A673 (cell line): Measurements from ENCODE around the gene HIBADH. TPM values are rescaled to one million over a fixed set of nuclear protein-coding genes. Genes with fewer than 3 reads are reported as not detected.

Experiments
- BruUV-seq: library from RNA; stranded (reverse); fragments of 400-500 nt; replicated peaks from 2 replicates; lab custom pipeline; 2021; lab: Mats Ljungman, UMichigan
- CTCF ChIA-PET: fragments of 300-600 bp; sonication (Branson Sonifier 250); formaldehyde crosslinking; loops from one replicate; lab custom pipeline; 2022; ENCODE audit warnings: antibody characterized with exemption; lab: Charles Lee
- POLR2A ChIA-PET: fragments of 300-600 bp; sonication (Branson Sonifier 250); formaldehyde crosslinking; loops from one replicate; lab custom pipeline; 2022; ENCODE audit warnings: antibody characterized with exemption; ENCODE audit not compliant: low non-redundant PET; lab: Charles Lee
- DNase-seq: peaks from one replicate; pipeline ENCODE4 v3.0.0-alpha.2; 2015; ENCODE audit warnings: low spot score
- H3K27ac ChIP-seq: fragments of 200-600 bp; sonication (generic); 2 replicates; pipeline ENCODE4 v1.5.1; 2016; ENCODE audit warnings: mixed run types, low read depth, mild to moderate bottlenecking, mixed read lengths, antibody characterized with exemption, low read length; ENCODE audit not compliant: poor library complexity, severe bottlenecking
- H3K27me3 ChIP-seq: fragments of 200-600 bp; sonication (generic); replicated peaks from 2 replicates; pipeline ENCODE4 v1.6.1; 2017; ENCODE audit warnings: mixed run types, low read depth, mild to moderate bottlenecking, mixed read lengths, antibody characterized with exemption, low read length; ENCODE audit not compliant: insufficient read depth, poor library complexity
- H3K36me3 ChIP-seq: fragments of 200-600 bp; sonication (generic); 2 replicates; pipeline ENCODE4 v1.6.1; 2016; ENCODE audit warnings: mixed run types, mild to moderate bottlenecking, mixed read lengths, antibody characterized with exemption, low read length; ENCODE audit not compliant: insufficient read depth, poor library complexity, severe bottlenecking
- H3K4me1 ChIP-seq: fragments of 200-600 bp; sonication (generic); 2 replicates; pipeline ENCODE4 v1.6.1; 2017; ENCODE audit warnings: mixed run types, mild to moderate bottlenecking, mixed read lengths, antibody characterized with exemption, low read length; ENCODE audit not compliant: insufficient read depth, poor library complexity, severe bottlenecking
- H3K4me3 ChIP-seq: fragments of 200-600 bp; sonication (generic); 2 replicates; pipeline ENCODE4 v1.5.1; 2016; ENCODE audit warnings: low read depth, mixed run types, mild to moderate bottlenecking, mixed read lengths, low read length; ENCODE audit not compliant: poor library complexity, severe bottlenecking
- H3K9me3 ChIP-seq: fragments of 200-600 bp; sonication (generic); 2 replicates; pipeline ENCODE4 v1.6.1; 2016; ENCODE audit warnings: mixed run types, low read depth, mild to moderate bottlenecking, mixed read lengths, antibody characterized with exemption, low read length; ENCODE audit not compliant: poor library complexity, severe bottlenecking
- EZH2 ChIP-seq: fragments of 200-600 bp; sonication (generic); IDR thresholded peaks from 2 replicates; pipeline ENCODE4 v1.6.1; 2017; ENCODE audit warnings: borderline replicate concordance, low read depth, mild to moderate bottlenecking, mixed read lengths, antibody characterized with exemption, low read length; ENCODE audit not compliant: poor library complexity, severe bottlenecking
- intact Hi-C: fragments of 100-400 bp; cut with micrococcal nuclease; formaldehyde crosslinking; loops from one replicate; pipeline ENCODE4 v1.10.0; 2022; ENCODE audit not compliant: unreplicated experiment
- total RNA-seq: library from RNA; stranded (reverse); gene quantifications from 2 replicates; pipeline ENCODE4 v1.2.3, GENCODE V29; 2021
- TF ChIP-seq, protein P1 (sequence below): fragments of 300-800, 200-600 bp; sonication (generic); conservative IDR thresholded peaks from 2 replicates; pipeline ENCODE4 v1.5.1; 2017; ENCODE audit warnings: low read depth, mild to moderate bottlenecking, antibody characterized with exemption, low read length, moderate library complexity, mixed read lengths

HIBADH gene
- total RNA-seq, 1 experiment from 2014 or later = 10.2 TPM

DNA sequence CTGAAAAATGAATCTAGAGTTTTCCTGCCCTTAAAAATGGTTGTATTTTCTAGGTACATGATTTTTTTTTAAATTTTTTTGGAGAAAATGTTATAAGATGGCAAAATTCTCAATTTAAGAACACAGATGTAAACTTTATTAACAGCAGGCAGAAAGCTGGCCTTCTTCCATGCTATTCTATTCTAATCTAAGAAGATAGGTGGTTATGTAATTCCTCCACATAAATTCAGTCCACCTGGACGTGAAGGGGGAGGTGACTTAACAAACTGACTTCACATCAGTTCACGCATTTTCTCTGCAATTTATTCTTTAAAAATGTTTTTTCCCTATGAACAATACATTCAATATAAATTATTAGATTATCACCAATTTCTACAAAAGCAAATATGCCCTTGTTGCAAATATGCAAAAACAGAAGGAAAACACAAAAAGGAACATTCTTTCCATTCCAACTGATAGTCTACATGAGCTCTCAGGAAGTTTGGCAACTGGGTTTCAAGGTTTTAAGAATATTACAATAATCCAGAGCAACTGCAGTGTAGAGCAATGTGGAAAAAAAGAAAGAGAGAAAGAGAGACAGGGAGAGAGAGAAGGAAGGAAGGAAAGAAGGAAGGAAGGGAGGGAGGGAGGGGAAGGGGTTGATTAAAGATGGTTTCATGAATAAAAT, 76.8 kb downstream of the HIBADH start:
- no peaks in the 10 kb centered on the region for H3K36me3 ChIP-seq
- DNase-seq = no peak
- CTCF ChIA-PET = interaction anchor here (0.6 kb wide), 1 partner anchor 9 kb away, joined by 6 read pairs; no protein-coding TSS in a partner anchor
- POLR2A ChIA-PET = no interaction called here
- no peaks in the 10 kb centered on the region for H3K9me3 ChIP-seq
- H3K4me1 ChIP-seq = peaks cover 4% of the 10 kb centered on the region
- TF ChIP-seq, protein P1, sequence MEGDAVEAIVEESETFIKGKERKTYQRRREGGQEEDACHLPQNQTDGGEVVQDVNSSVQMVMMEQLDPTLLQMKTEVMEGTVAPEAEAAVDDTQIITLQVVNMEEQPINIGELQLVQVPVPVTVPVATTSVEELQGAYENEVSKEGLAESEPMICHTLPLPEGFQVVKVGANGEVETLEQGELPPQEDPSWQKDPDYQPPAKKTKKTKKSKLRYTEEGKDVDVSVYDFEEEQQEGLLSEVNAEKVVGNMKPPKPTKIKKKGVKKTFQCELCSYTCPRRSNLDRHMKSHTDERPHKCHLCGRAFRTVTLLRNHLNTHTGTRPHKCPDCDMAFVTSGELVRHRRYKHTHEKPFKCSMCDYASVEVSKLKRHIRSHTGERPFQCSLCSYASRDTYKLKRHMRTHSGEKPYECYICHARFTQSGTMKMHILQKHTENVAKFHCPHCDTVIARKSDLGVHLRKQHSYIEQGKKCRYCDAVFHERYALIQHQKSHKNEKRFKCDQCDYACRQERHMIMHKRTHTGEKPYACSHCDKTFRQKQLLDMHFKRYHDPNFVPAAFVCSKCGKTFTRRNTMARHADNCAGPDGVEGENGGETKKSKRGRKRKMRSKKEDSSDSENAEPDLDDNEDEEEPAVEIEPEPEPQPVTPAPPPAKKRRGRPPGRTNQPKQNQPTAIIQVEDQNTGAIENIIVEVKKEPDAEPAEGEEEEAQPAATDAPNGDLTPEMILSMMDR = no peak
- TF ChIP-seq EZH2 = no peak
- no peak overlapping the region for H3K4me3 ChIP-seq
- H3K27ac ChIP-seq = no peak overlapping the region
- BruUV-seq = no TSS peak
- no peaks in the 10 kb centered on the region for H3K27me3 ChIP-seq
- intact Hi-C loops = no loop called here

DNA sequence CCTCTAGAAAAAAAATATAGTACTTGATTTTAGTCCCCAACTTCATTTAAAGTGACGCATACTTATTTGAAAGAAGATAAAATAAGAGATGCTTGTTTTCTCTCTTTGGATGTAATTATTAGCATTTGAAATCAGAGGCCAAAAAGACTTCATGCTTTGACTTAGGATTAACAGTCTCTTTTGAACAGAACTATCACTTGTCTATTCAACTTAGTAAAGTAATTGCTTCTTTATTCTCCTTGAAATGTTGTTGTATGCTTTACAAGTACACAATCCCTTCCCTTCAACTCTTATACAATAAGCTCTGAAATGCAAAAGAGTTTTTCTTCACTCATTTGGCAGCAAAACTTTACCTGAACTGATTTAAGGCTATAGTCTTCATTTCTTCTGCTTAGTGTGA, 80.8 kb downstream of the HIBADH start:
- ChIA-PET POLR2A (no interaction called here), CTCF (no interaction called here)
- no TSS peak for BruUV-seq
- intact Hi-C loops = no loop called here
- H3K27ac ChIP-seq = no peak overlapping the region
- no peaks in the 10 kb centered on the region for H3K27me3 ChIP-seq
- TF ChIP-seq, protein P1 = no peak
- no peak for TF ChIP-seq EZH2
- H3K4me1 ChIP-seq = peaks cover 4% of the 10 kb centered on the region
- no peak overlapping the region for H3K4me3 ChIP-seq
- no peak for DNase-seq
- no peaks in the 10 kb centered on the region for H3K36me3 ChIP-seq
- no peaks in the 10 kb centered on the region for H3K9me3 ChIP-seq

DNA sequence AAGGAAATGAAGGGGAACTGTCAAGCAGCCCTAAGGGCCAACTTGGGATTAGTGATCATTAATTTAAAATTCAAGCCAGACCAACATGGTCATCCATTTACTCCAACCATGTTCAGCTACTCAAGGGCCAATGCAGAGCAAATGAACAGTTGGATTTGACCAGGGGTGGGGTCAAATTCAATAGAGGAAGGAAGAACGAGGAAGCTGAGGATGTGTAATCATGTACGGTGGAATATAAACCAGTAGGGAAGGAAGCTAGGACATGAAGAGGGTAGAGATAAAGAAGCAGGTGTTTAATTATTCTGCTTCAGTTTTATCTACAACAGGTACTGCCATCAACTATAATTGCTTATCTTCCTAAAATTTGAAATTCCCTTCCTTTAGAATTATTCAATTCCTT, 81.6 kb downstream of the HIBADH start:
- no peaks in the 10 kb centered on the region for H3K36me3 ChIP-seq
- no TSS peak for BruUV-seq
- no peaks in the 10 kb centered on the region for H3K4me1 ChIP-seq
- intact Hi-C loops = no loop called here
- ChIA-PET POLR2A (no interaction called here), CTCF (no interaction called here)
- no peak for DNase-seq
- no peak overlapping the region for H3K27ac ChIP-seq
- H3K4me3 ChIP-seq = no peak overlapping the region
- no peak for TF ChIP-seq EZH2
- TF ChIP-seq, protein P1 = no peak
- no peaks in the 10 kb centered on the region for H3K9me3 ChIP-seq
- H3K27me3 ChIP-seq = no peaks in the 10 kb centered on the region
